NCI-H345 treated with DMSO at 0.1 percent for 48 hours (cell line): ENCODE data around the gene KRT16.
"Not testable (repeated sequence)": the region's sequence is repeated elsewhere in the genome, so short reads cannot be mapped to it uniquely, and the experiment has no call there.

Experiments used
- DNase-seq: peaks from one replicate; lab custom pipeline; 2025; ENCODE audit not compliant: unreplicated experiment; lab: John Stamatoyannopoulos, UW

KRT16 gene

GRCh38 chr17:41585301-41586056, 27.1 kb downstream of the KRT16 start:
- no peak for DNase-seq

GRCh38 chr17:41584331-41584927, 28.1 kb downstream of the KRT16 start:
- DNase-seq, result not testable (repeated sequence)

- DNase-seq, result no peak
Observed at GRCh38 chr17:41583137-41584127, 29.1 kb downstream of the KRT16 start.

GRCh38 chr17:41582061-41582968, 30.3 kb downstream of the KRT16 start:
- DNase-seq, result not testable (repeated sequence)

GRCh38 chr17:41581366-41582060, 31.1 kb downstream of the KRT16 start:
- no peak for DNase-seq

- DNase-seq, result no peak
Observed at GRCh38 chr17:41580687-41581365, 31.7 kb downstream of the KRT16 start.

- DNase-seq, result no peak
Observed at GRCh38 chr17:41580244-41580575, 32.4 kb downstream of the KRT16 start.

GRCh38 chr17:41579484-41580243, 32.9 kb downstream of the KRT16 start:
- peak; percentile 16 for DNase-seq

- no peak for DNase-seq
Observed at GRCh38 chr17:41578971-41579370, 33.6 kb downstream of the KRT16 start.

GRCh38 chr17:41578538-41578937, 34.0 kb downstream of the KRT16 start:
- no peak for DNase-seq

- DNase-seq, result peak; percentile 11
Observed at GRCh38 chr17:41576740-41577139, 35.8 kb downstream of the KRT16 start.

GRCh38 chr17:41575336-41575735, 37.2 kb downstream of the KRT16 start:
- DNase-seq, result no peak

GRCh38 chr17:41571561-41572434, 40.8 kb downstream of the KRT16 start, which contains the start of gene KRT9:
Gene KRT9 (minus strand): TSS chr17:41572059. CDS start chr17:41571992, 67 bp downstream.
- DNase-seq, result no peak

GRCh38 chr17:41567317-41567716, 45.2 kb downstream of the KRT16 start:
- DNase-seq, result no peak

- no peak for DNase-seq
Observed at GRCh38 chr17:41565338-41565737, 47.2 kb downstream of the KRT16 start.

- no peak for DNase-seq
Observed at GRCh38 chr17:41563607-41564170, 48.9 kb downstream of the KRT16 start.

- DNase-seq, result no peak
Observed at GRCh38 chr17:41561554-41561953, 51.0 kb downstream of the KRT16 start.
